Measurements from ENCODE around the gene MGAM2.

DNA sequence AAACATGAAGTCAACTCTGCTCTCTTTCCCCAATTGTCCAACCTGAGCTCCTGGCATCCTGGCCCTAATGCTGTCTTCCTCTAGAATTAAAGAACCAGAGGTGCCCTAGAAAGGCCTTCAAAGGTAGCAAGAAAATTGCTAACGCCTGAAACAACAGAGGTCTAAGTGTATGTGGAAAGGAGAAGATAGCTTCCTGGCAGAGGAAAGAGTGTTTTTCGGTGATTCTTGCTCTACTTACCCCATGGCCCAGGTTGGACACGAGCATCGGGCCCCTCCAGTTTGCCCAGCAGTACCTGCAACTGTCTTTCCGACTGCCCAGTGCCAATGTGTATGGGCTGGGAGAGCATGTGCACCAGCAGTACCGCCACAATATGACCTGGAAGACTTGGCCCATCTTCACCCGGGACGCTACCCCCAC lies 22.2 kb downstream of the MGAM2 start:
- TF ChIP-seq, protein P1, sequence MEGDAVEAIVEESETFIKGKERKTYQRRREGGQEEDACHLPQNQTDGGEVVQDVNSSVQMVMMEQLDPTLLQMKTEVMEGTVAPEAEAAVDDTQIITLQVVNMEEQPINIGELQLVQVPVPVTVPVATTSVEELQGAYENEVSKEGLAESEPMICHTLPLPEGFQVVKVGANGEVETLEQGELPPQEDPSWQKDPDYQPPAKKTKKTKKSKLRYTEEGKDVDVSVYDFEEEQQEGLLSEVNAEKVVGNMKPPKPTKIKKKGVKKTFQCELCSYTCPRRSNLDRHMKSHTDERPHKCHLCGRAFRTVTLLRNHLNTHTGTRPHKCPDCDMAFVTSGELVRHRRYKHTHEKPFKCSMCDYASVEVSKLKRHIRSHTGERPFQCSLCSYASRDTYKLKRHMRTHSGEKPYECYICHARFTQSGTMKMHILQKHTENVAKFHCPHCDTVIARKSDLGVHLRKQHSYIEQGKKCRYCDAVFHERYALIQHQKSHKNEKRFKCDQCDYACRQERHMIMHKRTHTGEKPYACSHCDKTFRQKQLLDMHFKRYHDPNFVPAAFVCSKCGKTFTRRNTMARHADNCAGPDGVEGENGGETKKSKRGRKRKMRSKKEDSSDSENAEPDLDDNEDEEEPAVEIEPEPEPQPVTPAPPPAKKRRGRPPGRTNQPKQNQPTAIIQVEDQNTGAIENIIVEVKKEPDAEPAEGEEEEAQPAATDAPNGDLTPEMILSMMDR (CRISPR knock-in tag; IDR thresholded peaks at IDR 0.05), result no peak
- TF ChIP-seq RXRA (CRISPR knock-in tag; IDR thresholded peaks at IDR 0.05), result no peak
- TF ChIP-seq POLR2AphosphoS5 (IDR thresholded peaks at IDR 0.05; ENCODE audit: low read depth, low read length), result no peak
- TF ChIP-seq, protein P2, sequence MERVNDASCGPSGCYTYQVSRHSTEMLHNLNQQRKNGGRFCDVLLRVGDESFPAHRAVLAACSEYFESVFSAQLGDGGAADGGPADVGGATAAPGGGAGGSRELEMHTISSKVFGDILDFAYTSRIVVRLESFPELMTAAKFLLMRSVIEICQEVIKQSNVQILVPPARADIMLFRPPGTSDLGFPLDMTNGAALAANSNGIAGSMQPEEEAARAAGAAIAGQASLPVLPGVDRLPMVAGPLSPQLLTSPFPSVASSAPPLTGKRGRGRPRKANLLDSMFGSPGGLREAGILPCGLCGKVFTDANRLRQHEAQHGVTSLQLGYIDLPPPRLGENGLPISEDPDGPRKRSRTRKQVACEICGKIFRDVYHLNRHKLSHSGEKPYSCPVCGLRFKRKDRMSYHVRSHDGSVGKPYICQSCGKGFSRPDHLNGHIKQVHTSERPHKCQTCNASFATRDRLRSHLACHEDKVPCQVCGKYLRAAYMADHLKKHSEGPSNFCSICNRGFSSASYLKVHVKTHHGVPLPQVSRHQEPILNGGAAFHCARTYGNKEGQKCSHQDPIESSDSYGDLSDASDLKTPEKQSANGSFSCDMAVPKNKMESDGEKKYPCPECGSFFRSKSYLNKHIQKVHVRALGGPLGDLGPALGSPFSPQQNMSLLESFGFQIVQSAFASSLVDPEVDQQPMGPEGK (CRISPR knock-in tag; IDR thresholded peaks at IDR 0.05), result no peak
- TF ChIP-seq, protein P3, sequence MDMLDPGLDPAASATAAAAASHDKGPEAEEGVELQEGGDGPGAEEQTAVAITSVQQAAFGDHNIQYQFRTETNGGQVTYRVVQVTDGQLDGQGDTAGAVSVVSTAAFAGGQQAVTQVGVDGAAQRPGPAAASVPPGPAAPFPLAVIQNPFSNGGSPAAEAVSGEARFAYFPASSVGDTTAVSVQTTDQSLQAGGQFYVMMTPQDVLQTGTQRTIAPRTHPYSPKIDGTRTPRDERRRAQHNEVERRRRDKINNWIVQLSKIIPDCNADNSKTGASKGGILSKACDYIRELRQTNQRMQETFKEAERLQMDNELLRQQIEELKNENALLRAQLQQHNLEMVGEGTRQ (IDR thresholded peaks at IDR 0.05; ENCODE audit: low read depth, low read length), result no peak
- TF ChIP-seq, protein P3 (CRISPR knock-in tag; IDR thresholded peaks at IDR 0.05; ENCODE audit: borderline replicate concordance), result no peak
- TF ChIP-seq, protein P4, sequence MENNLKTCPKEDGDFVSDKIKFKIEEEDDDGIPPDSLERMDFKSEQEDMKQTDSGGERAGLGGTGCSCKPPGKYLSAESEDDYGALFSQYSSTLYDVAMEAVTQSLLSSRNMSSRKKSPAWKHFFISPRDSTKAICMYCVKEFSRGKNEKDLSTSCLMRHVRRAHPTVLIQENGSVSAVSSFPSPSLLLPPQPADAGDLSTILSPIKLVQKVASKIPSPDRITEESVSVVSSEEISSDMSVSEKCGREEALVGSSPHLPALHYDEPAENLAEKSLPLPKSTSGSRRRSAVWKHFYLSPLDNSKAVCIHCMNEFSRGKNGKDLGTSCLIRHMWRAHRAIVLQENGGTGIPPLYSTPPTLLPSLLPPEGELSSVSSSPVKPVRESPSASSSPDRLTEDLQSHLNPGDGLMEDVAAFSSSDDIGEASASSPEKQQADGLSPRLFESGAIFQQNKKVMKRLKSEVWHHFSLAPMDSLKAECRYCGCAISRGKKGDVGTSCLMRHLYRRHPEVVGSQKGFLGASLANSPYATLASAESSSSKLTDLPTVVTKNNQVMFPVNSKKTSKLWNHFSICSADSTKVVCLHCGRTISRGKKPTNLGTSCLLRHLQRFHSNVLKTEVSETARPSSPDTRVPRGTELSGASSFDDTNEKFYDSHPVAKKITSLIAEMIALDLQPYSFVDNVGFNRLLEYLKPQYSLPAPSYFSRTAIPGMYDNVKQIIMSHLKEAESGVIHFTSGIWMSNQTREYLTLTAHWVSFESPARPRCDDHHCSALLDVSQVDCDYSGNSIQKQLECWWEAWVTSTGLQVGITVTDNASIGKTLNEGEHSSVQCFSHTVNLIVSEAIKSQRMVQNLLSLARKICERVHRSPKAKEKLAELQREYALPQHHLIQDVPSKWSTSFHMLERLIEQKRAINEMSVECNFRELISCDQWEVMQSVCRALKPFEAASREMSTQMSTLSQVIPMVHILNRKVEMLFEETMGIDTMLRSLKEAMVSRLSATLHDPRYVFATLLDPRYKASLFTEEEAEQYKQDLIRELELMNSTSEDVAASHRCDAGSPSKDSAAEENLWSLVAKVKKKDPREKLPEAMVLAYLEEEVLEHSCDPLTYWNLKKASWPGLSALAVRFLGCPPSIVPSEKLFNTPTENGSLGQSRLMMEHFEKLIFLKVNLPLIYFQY (CRISPR knock-in tag; IDR thresholded peaks at IDR 0.05; ENCODE audit: borderline replicate concordance), result no peak
- no peak for TF ChIP-seq SP1 (IDR thresholded peaks at IDR 0.05)
- no peak for TF ChIP-seq SP1 (CRISPR knock-in tag; IDR thresholded peaks at IDR 0.05)
- TF ChIP-seq ZNF792 (CRISPR knock-in tag; IDR thresholded peaks at IDR 0.05), result no peak
- TF ChIP-seq, protein P5, sequence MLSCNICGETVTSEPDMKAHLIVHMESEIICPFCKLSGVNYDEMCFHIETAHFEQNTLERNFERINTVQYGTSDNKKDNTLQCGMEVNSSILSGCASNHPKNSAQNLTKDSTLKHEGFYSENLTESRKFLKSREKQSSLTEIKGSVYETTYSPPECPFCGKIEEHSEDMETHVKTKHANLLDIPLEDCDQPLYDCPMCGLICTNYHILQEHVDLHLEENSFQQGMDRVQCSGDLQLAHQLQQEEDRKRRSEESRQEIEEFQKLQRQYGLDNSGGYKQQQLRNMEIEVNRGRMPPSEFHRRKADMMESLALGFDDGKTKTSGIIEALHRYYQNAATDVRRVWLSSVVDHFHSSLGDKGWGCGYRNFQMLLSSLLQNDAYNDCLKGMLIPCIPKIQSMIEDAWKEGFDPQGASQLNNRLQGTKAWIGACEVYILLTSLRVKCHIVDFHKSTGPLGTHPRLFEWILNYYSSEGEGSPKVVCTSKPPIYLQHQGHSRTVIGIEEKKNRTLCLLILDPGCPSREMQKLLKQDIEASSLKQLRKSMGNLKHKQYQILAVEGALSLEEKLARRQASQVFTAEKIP (CRISPR knock-in tag; IDR thresholded peaks at IDR 0.05; ENCODE audit: borderline replicate concordance), result no peak
